Endothelial cell of umbilical vein (primary cell): Measurements from ENCODE around the gene OSCAR. TPM values are rescaled to one million over a fixed set of nuclear protein-coding genes. Genes with fewer than 3 reads are reported as not detected.

Source experiments
- BruUV-seq: library from RNA; stranded (reverse); fragments of 400-500 nt; replicated peaks from 2 replicates; lab custom pipeline; 2021; lab: Mats Ljungman, UMichigan
- CTCF ChIA-PET: fragments of 300-600, 350-600 bp; sonication (Branson Sonifier 250); formaldehyde crosslinking; loops from one replicate; lab custom pipeline; 2021; ENCODE audit warnings: antibody characterized with exemption, inconsistent platforms; lab: Charles Lee
- POLR2A ChIA-PET: fragments of 300-600, 350-600 bp; sonication (Branson Sonifier 250); formaldehyde crosslinking; loops from one replicate; lab custom pipeline; 2021; ENCODE audit warnings: antibody characterized with exemption, inconsistent platforms; lab: Charles Lee
- DNase-seq: peaks from one replicate; pipeline ENCODE4 v3.0.0-alpha.2; 2011; ENCODE audit warnings: low read depth, low spot score
- FAIRE-seq: peaks from 2 replicates; lab custom pipeline; 2011; peaks lifted over from hg19 to GRCh38; lab: Jason Lieb, UNC
- H2AFZ ChIP-seq: 2 replicates; pipeline ENCODE4 v1.6.0; 2012; ENCODE audit warnings: low read depth, low read length, control low read depth, inconsistent platforms
- H3K27ac ChIP-seq: 2 replicates; pipeline ENCODE4 v1.5.1; 2011; ENCODE audit warnings: low read depth, mild to moderate bottlenecking, control low read depth, low read length, moderate library complexity; ENCODE audit not compliant: insufficient read depth
- H3K27me3 ChIP-seq, 2 experiments: 2 replicates each; pipeline versions ENCODE4 v1.6.0 to v1.6.1; 2011; ENCODE audit warnings: low read length in 2 of 2, mixed read lengths in 1 of 2; ENCODE audit not compliant: control insufficient read depth in 2 of 2, insufficient read depth in 2 of 2
- H3K36me3 ChIP-seq, 2 experiments: 2 replicates in 1 of 2; 3 replicates in 1 of 2; pipeline ENCODE4 v1.5.1; 2011; ENCODE audit warnings: low read length in 2 of 2, mild to moderate bottlenecking in 1 of 2, moderate library complexity in 1 of 2; ENCODE audit not compliant: control insufficient read depth in 2 of 2, insufficient read depth in 2 of 2; ENCODE audit errors: extremely low read depth in 1 of 2
- H3K4me1 ChIP-seq: 3 replicates; pipeline ENCODE4 v1.5.1; 2011; ENCODE audit warnings: mild to moderate bottlenecking, low read length; ENCODE audit not compliant: control insufficient read depth, insufficient read depth; ENCODE audit errors: extremely low read depth
- H3K4me2 ChIP-seq: 2 replicates; pipeline ENCODE4 v1.6.1; 2011; ENCODE audit warnings: low read length, control low read depth, mixed read lengths; ENCODE audit not compliant: insufficient read depth
- H3K4me3 ChIP-seq, 3 experiments: fragments of 200-600 bp in 1 of 3; sonication (generic), shearing (Covaris generic) in 1 of 3; replicated peaks in 1 of 3; 2 replicates each; pipeline ENCODE4 v1.5.1; 2011 to 2016; ENCODE audit warnings: control low read depth in 3 of 3, low read length in 3 of 3, mild to moderate bottlenecking in 2 of 3, inconsistent platforms in 1 of 3, low read depth in 1 of 3, moderate library complexity in 1 of 3; ENCODE audit not compliant: insufficient read depth in 1 of 3
- H3K79me2 ChIP-seq: 2 replicates; pipeline ENCODE4 v1.6.0; 2012; ENCODE audit warnings: low read length, inconsistent platforms; ENCODE audit not compliant: control insufficient read depth, insufficient read depth
- H3K9ac ChIP-seq: replicated peaks from 2 replicates; pipeline ENCODE3; 2011; ENCODE audit warnings: low read length, control low read depth; ENCODE audit not compliant: insufficient read depth; ENCODE audit errors: extremely low read depth
- H3K9me1 ChIP-seq: replicated peaks from 3 replicates; pipeline ENCODE4 v1.6.0; 2011; ENCODE audit warnings: mild to moderate bottlenecking, low read length; ENCODE audit not compliant: control insufficient read depth, insufficient read depth; ENCODE audit errors: extremely low read depth
- H3K9me3 ChIP-seq: replicated peaks from 2 replicates; pipeline ENCODE4 v1.5.1; 2012; ENCODE audit warnings: low read length, inconsistent platforms; ENCODE audit not compliant: control insufficient read depth, insufficient read depth
- H4K20me1 ChIP-seq: replicated peaks from 2 replicates; pipeline ENCODE3; 2011; ENCODE audit warnings: mild to moderate bottlenecking, low read length; ENCODE audit not compliant: control insufficient read depth, insufficient read depth; ENCODE audit errors: extremely low read depth
- EZH2 ChIP-seq: IDR thresholded peaks from 2 replicates; pipeline ENCODE4 v1.6.1; 2012; ENCODE audit warnings: borderline replicate concordance, low read depth, mild to moderate bottlenecking, moderate library complexity, low read length, inconsistent platforms; ENCODE audit not compliant: severe bottlenecking
- FOS ChIP-seq: IDR thresholded peaks from 2 replicates; pipeline ENCODE4 v1.6.1; 2011; ENCODE audit warnings: mild to moderate bottlenecking, low read length, moderate library complexity, borderline replicate concordance; ENCODE audit not compliant: insufficient read depth
- GATA2 ChIP-seq: IDR thresholded peaks from 2 replicates; pipeline ENCODE4 v1.7.0; 2011; ENCODE audit warnings: low read depth, mild to moderate bottlenecking, moderate library complexity, mixed read lengths, low read length; ENCODE audit not compliant: insufficient read length, insufficient read depth
- JUN ChIP-seq: IDR thresholded peaks from 2 replicates; pipeline ENCODE4 v1.6.1; 2011; ENCODE audit warnings: borderline replicate concordance, low read depth; ENCODE audit not compliant: insufficient read length, insufficient read depth
- MYC ChIP-seq: IDR thresholded peaks from one replicate; pipeline ENCODE4 v1.6.1; 2011; ENCODE audit warnings: mild to moderate bottlenecking, low read depth, low read length
- POLR2A ChIP-seq: IDR thresholded peaks from 2 replicates; pipeline ENCODE4 v1.6.1; 2012; ENCODE audit warnings: low read depth, mild to moderate bottlenecking, control low read depth, low read length
- POLR2AphosphoS5 ChIP-seq: IDR thresholded peaks from 2 replicates; pipeline ENCODE4 v1.6.1; 2012; ENCODE audit warnings: low read depth, mild to moderate bottlenecking, control low read depth, low read length, moderate library complexity; ENCODE audit not compliant: insufficient read depth
- dilution Hi-C: fragments of 300-500 bp; cut with MboI; formaldehyde crosslinking; loops from one replicate; pipeline ENCODE4 v1.15.0; 2019; ENCODE audit warnings: low sequenced_read_pairs; ENCODE audit not compliant: extremely low pct_ligation_motif_present
- intact Hi-C: fragments of 100-400 bp; cut with micrococcal nuclease; formaldehyde crosslinking; loops from one replicate; pipeline ENCODE4 v1.10.0; 2022
- polyA plus RNA-seq, 4 experiments: library from polyadenylated mRNA; depleted of rRNA in 3 of 4; stranded (reverse) in 3 of 4; unstranded in 1 of 4; fragments of >200 nt; gene quantifications; 2 replicates each; pipeline versions ENCODE4 v1.2.1 to v1.2.3, GENCODE V29; 2011 to 2012; ENCODE audit warnings: missing spikeins in 1 of 4
- total RNA-seq: library from RNA; stranded (reverse); gene quantifications from 2 replicates; pipeline ENCODE4 v1.2.3, GENCODE V29; 2021
- TF ChIP-seq, protein P1 (sequence below): IDR thresholded peaks from 2 replicates; pipeline ENCODE4 v1.6.1; 2011; ENCODE audit not compliant: insufficient read depth, insufficient read length
- TF ChIP-seq, protein P2 (sequence below), 2 donors: IDR thresholded peaks; 1 replicate in 1 of 2; 2 replicates in 1 of 2; pipeline ENCODE4 v1.5.1; 2011; ENCODE audit warnings: low read length in 2 of 2, mild to moderate bottlenecking in 2 of 2, moderate library complexity in 2 of 2, control low read depth in 1 of 2, inconsistent platforms in 1 of 2, low read depth in 1 of 2; ENCODE audit not compliant: insufficient read depth in 1 of 2; ENCODE audit errors: extremely low read depth in 1 of 2

The OSCAR gene
- total and polyA plus RNA-seq, 2 donors (not counting 3 experiments of a cell fraction or from before 2014, with no cell fraction given) = 0.08 TPM; not detected in 1

DNA sequence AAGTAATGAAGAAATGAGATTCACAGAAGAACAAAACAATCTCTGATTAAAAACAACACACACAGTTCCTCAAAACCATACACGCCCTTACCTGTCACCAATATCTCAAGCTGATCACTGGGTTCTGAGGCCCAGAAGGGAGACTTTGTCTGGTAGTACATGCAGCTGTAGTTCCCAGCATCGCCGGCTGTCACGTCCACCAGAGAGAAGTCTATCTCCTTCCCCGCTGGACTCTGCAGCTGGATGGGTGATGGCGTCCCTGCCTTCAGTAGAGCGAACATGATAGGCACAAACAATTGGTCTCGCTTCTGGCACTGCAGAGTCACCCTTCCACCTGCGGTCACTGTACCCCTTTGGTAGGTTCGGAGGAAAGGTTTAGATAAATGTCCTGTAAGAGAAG is 26.8 kb downstream of the OSCAR start:
- Histone ChIP-seq H3K79me2 (no peaks in the 10 kb centered on the region), H3K4me1 (no peaks in the 10 kb centered on the region), H4K20me1 (no peaks in the 10 kb centered on the region), H2AFZ (no peak overlapping the region), H3K9ac (no peak overlapping the region), H3K36me3 (no peaks in the 10 kb centered on the region), H3K9me1 (no peaks in the 10 kb centered on the region), H3K9me3 (no peaks in the 10 kb centered on the region), H3K27ac (no peak overlapping the region), H3K4me2 (no peak overlapping the region), H3K4me3 (no peak overlapping the region), H3K27me3 (no peaks in the 10 kb centered on the region)
- no peak for DNase-seq
- dilution Hi-C loops = no loop called here
- no peak for FAIRE-seq
- TF ChIP-seq, protein P1, sequence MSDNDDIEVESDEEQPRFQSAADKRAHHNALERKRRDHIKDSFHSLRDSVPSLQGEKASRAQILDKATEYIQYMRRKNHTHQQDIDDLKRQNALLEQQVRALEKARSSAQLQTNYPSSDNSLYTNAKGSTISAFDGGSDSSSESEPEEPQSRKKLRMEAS = no peak
- TF ChIP-seq MYC = no peak
- no peak for TF ChIP-seq POLR2A
- no peak for TF ChIP-seq JUN
- no peak for TF ChIP-seq POLR2AphosphoS5
- TF ChIP-seq EZH2 = no peak
- no peak for TF ChIP-seq GATA2
- TF ChIP-seq FOS = no peak
- TF ChIP-seq, protein P2, sequence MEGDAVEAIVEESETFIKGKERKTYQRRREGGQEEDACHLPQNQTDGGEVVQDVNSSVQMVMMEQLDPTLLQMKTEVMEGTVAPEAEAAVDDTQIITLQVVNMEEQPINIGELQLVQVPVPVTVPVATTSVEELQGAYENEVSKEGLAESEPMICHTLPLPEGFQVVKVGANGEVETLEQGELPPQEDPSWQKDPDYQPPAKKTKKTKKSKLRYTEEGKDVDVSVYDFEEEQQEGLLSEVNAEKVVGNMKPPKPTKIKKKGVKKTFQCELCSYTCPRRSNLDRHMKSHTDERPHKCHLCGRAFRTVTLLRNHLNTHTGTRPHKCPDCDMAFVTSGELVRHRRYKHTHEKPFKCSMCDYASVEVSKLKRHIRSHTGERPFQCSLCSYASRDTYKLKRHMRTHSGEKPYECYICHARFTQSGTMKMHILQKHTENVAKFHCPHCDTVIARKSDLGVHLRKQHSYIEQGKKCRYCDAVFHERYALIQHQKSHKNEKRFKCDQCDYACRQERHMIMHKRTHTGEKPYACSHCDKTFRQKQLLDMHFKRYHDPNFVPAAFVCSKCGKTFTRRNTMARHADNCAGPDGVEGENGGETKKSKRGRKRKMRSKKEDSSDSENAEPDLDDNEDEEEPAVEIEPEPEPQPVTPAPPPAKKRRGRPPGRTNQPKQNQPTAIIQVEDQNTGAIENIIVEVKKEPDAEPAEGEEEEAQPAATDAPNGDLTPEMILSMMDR (IDR thresholded peaks at IDR 0.05; ENCODE audit: extremely low read depth in 1 of 2, insufficient read depth in 1 of 2, low read depth in 1 of 2, low read length in 2 of 2) = no peak
- ChIA-PET POLR2A (no interaction called here), CTCF (no interaction called here)
- no TSS peak for BruUV-seq
- intact Hi-C loops = no loop called here
